Chondrocyte (in vitro differentiated cells): Measurements from ENCODE around the gene CCDC7. TPM values are rescaled to one million over a fixed set of nuclear protein-coding genes. Genes with fewer than 3 reads are reported as not detected.

Experiments used
- DNase-seq: peaks from one replicate; pipeline ENCODE4 v3.0.0; 2021; ENCODE audit warnings: mixed read lengths, low spot score
- H3K27ac Mint-ChIP-seq: one replicate; pipeline ENCODE4 v1.8.0; 2021; ENCODE audit warnings: mild to moderate bottlenecking, moderate library complexity, mixed read lengths; ENCODE audit not compliant: unreplicated experiment
- H3K27me3 Mint-ChIP-seq: 2 replicates; pipeline ENCODE4 v1.8.0; 2021; ENCODE audit warnings: low read depth, mixed read lengths
- H3K36me3 Mint-ChIP-seq: 2 replicates; pipeline ENCODE4 v1.8.0; 2021; ENCODE audit warnings: low read depth, mixed read lengths
- H3K4me1 Mint-ChIP-seq: 2 replicates; pipeline ENCODE4 v1.8.0; 2021; ENCODE audit warnings: low read depth, mild to moderate bottlenecking, mixed read lengths
- H3K4me3 Mint-ChIP-seq: one replicate; pipeline ENCODE4 v1.8.0; 2021; ENCODE audit warnings: mild to moderate bottlenecking, moderate library complexity, mixed read lengths; ENCODE audit not compliant: unreplicated experiment
- H3K9me3 Mint-ChIP-seq: 2 replicates; pipeline ENCODE4 v1.8.0; 2021; ENCODE audit warnings: low read depth, mixed read lengths
- total RNA-seq: library from RNA; stranded (reverse); gene quantifications from 3 replicates; pipeline ENCODE4 v1.2.1, GENCODE V29; 2021
- TF ChIP-seq, protein P1 (sequence below): fragments of 200-600 bp; sonication (generic); IDR thresholded peaks from 2 replicates; pipeline ENCODE4 v1.5.0; 2021; ENCODE audit warnings: antibody characterized with exemption, mild to moderate bottlenecking, moderate library complexity

The CCDC7 gene
- total RNA-seq, 1 donor from 2014 or later = 7.0 TPM

DNA sequence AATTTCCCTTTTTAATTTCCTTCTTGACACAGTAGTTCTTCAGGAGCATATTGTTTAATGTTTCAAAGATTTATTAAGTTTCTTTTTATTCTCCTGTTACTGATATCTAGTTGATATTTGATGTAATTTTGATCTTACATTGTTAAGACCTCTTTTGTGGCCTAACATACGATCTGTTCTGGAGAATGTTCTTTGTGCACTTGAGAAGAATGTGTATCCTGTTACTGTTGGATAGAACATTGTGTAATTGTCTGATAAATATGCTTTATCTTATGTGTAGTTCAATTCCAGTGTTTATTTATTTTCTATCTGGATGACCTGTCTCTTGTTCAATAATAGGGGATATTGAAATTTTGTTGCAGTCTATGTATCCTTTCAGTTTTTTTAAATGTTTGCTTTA lies 405.4 kb downstream of the CCDC7 start:
- Mint-ChIP-seq H3K4me1 (no peaks in the 10 kb centered on the region), H3K4me3 (no peak overlapping the region)

DNA sequence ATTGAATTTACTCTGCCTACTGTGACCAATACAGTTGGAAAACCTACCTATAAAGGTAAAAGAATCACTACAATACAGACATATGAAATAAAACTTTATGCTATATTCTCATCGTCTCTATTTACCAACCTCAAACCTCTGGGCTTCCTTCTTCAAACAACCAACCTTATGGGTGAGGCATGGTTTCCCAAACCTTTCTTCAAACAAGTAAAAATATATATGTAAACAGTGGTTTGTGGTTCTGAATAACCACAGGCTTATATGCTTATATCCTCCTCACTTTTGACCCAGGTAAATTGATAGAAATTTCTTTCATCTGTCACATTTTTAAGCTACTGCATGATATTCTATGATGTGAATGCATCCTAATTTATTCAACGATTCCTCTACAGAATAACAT lies 408.5 kb downstream of the CCDC7 start:
- Mint-ChIP-seq H3K27me3 (no peaks in the 10 kb centered on the region), H3K4me1 (no peaks in the 10 kb centered on the region), H3K9me3 (peaks cover 16% of the 10 kb centered on the region), H3K27ac (no peak overlapping the region), H3K36me3 (peaks cover 16% of the 10 kb centered on the region), H3K4me3 (no peak overlapping the region)
- TF ChIP-seq, protein P1, sequence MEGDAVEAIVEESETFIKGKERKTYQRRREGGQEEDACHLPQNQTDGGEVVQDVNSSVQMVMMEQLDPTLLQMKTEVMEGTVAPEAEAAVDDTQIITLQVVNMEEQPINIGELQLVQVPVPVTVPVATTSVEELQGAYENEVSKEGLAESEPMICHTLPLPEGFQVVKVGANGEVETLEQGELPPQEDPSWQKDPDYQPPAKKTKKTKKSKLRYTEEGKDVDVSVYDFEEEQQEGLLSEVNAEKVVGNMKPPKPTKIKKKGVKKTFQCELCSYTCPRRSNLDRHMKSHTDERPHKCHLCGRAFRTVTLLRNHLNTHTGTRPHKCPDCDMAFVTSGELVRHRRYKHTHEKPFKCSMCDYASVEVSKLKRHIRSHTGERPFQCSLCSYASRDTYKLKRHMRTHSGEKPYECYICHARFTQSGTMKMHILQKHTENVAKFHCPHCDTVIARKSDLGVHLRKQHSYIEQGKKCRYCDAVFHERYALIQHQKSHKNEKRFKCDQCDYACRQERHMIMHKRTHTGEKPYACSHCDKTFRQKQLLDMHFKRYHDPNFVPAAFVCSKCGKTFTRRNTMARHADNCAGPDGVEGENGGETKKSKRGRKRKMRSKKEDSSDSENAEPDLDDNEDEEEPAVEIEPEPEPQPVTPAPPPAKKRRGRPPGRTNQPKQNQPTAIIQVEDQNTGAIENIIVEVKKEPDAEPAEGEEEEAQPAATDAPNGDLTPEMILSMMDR = no peak
- no peak for DNase-seq

More for the DNA sequence above, 405.4 kb downstream of the CCDC7 start:
- peaks cover 6% of the 10 kb centered on the region for H3K9me3 Mint-ChIP-seq
- H3K36me3 Mint-ChIP-seq = peaks cover 5% of the 10 kb centered on the region
- H3K27me3 Mint-ChIP-seq = no peaks in the 10 kb centered on the region
- DNase-seq = no peak
- TF ChIP-seq, protein P1 = no peak
- no peak overlapping the region for H3K27ac Mint-ChIP-seq

DNA sequence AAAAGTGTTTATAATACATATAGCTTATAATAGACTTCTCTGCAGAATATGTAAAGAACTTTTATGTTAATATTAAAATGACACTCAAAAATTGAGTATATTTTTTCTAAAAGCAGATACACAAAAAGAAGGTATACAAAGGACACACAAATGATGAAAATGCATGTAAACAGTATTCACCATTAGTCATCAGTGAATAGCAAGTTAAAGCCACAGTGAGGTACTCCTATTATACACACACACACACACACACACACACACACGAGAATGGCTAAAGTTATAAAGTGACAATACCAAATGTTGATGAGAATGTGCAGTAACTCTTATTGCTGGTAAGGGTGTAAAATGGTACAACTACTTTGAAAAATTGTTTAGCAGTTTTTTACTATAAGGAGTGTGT lies 419.2 kb downstream of the CCDC7 start:
- no peaks in the 10 kb centered on the region for H3K27me3 Mint-ChIP-seq
- H3K36me3 Mint-ChIP-seq = peaks cover 4% of the 10 kb centered on the region
- H3K9me3 Mint-ChIP-seq = peaks cover 20% of the 10 kb centered on the region
- H3K27ac Mint-ChIP-seq = no peak overlapping the region
- no peak overlapping the region for H3K4me3 Mint-ChIP-seq
- no peak for DNase-seq
- H3K4me1 Mint-ChIP-seq = no peaks in the 10 kb centered on the region
- TF ChIP-seq, protein P1 = no peak

DNA sequence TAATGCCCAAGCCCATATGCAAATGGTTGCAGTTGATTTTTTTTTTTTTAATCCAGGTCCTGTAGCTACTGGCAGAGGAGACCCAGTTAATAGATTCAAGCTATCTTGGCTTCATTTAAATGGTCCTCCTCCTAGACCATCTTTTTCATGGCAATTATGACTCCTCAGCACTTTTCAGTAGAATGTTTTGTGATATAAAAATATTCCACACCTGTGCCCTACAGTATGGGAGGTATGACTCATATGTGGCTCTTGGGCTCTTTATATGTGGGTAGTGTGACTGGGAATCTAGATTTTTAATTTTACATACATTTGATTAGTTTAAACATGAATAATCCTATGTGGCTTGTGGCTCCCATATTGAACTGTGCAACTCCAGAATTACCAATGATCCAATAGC lies 432.0 kb downstream of the CCDC7 start:
- H3K4me1 Mint-ChIP-seq = no peaks in the 10 kb centered on the region
- peaks cover 6% of the 10 kb centered on the region for H3K36me3 Mint-ChIP-seq
- DNase-seq = no peak
- no peaks in the 10 kb centered on the region for H3K27me3 Mint-ChIP-seq
- peaks cover 6% of the 10 kb centered on the region for H3K9me3 Mint-ChIP-seq
- no peak overlapping the region for H3K27ac Mint-ChIP-seq
- H3K4me3 Mint-ChIP-seq = no peak overlapping the region
- TF ChIP-seq, protein P1 = no peak

DNA sequence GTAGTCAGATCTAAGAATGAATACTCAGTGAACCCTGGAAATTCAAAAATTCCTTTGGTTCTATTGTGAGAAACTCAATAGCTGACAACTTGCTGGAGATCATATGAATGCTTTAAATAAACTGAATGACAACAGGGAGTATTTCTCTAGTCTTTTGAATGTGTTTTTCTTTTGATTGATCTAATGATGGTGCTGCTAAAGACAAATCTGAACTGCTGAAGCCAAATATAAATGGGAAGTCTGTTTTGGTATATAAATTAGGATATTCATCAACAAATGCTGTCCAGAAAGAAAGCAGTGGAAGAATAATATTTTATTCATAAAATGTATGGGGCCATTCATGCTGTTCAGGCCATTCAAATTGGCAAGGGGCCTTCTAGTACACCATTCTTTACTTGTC lies 432.7 kb downstream of the CCDC7 start:
- Mint-ChIP-seq H3K27ac (no peak overlapping the region), H3K9me3 (no peaks in the 10 kb centered on the region), H3K27me3 (no peaks in the 10 kb centered on the region), H3K4me1 (no peaks in the 10 kb centered on the region), H3K4me3 (no peak overlapping the region), H3K36me3 (peaks cover 2% of the 10 kb centered on the region)
- DNase-seq = no peak
- TF ChIP-seq, protein P1 = no peak
